ENCODE results near the gene MYO1D.

GRCh38 chr17:32497431-32498205 is 379.3 kb downstream of the MYO1D start:
- no peak for TF ChIP-seq CTCF (IDR thresholded peaks at IDR 0.05)
- no peak for TF ChIP-seq EP300 (IDR thresholded peaks at IDR 0.05)
- no peak for TF ChIP-seq POLR2A (IDR thresholded peaks at IDR 0.05)
